Neural cell (in vitro differentiated cells): ENCODE measurements around the gene UGT1A8. TPM values are rescaled to one million over a fixed set of nuclear protein-coding genes. Genes with fewer than 3 reads are reported as not detected.

Source experiments
- H2AFZ ChIP-seq: fragments of 200-600, 300-800 bp; sonication (generic), shearing (Covaris generic); 2 replicates; pipeline ENCODE4 v1.6.0; 2014; ENCODE audit warnings: low read depth, mild to moderate bottlenecking, antibody characterized with exemption, low read length, moderate library complexity
- H3F3A ChIP-seq: fragments of 200-600 bp; shearing (Covaris generic); 2 replicates; pipeline ENCODE4 v1.6.1; 2016; ENCODE audit warnings: mild to moderate bottlenecking, moderate library complexity, mixed read lengths, antibody characterized with exemption, low read length; ENCODE audit not compliant: insufficient read depth, poor library complexity, severe bottlenecking
- H3K27ac ChIP-seq: fragments of 200-600, 300-800 bp; sonication (generic), shearing (Covaris generic); 2 replicates; pipeline ENCODE4 v1.5.1; 2014; ENCODE audit warnings: mild to moderate bottlenecking, low read length, moderate library complexity
- H3K27me3 ChIP-seq: fragments of 300-800, 200-600 bp; sonication (generic), shearing (Covaris generic); 2 replicates; pipeline ENCODE4 v1.6.0; 2014; ENCODE audit warnings: mild to moderate bottlenecking, low read depth, low read length, moderate library complexity; ENCODE audit not compliant: insufficient read depth
- H3K36me3 ChIP-seq: fragments of 300-800, 200-600 bp; sonication (generic), shearing (Covaris generic); 2 replicates; pipeline ENCODE4 v1.5.1; 2014; ENCODE audit warnings: mild to moderate bottlenecking, antibody characterized with exemption, low read length, moderate library complexity; ENCODE audit not compliant: insufficient read depth
- H3K4me2 ChIP-seq: fragments of 300-800, 200-600 bp; sonication (generic), shearing (Covaris generic); 2 replicates; pipeline ENCODE4 v1.6.0; 2014; ENCODE audit warnings: mild to moderate bottlenecking, low read length
- H3K4me3 ChIP-seq: fragments of 300-800, 200-600 bp; sonication (generic), shearing (Covaris generic); 2 replicates; pipeline ENCODE4 v1.5.1; 2014; ENCODE audit warnings: mild to moderate bottlenecking, low read length, moderate library complexity
- H3K79me2 ChIP-seq: fragments of 200-600 bp; shearing (Covaris generic); replicated peaks from 2 replicates; pipeline ENCODE4 v1.6.0; 2014; ENCODE audit warnings: mild to moderate bottlenecking, low read length, moderate library complexity; ENCODE audit not compliant: insufficient read depth
- H3K9ac ChIP-seq: fragments of 300-800, 200-600 bp; sonication (generic), shearing (Covaris generic); 2 replicates; pipeline ENCODE4 v1.6.1; 2016; ENCODE audit warnings: mild to moderate bottlenecking, low read length, mixed read lengths
- H3K9me2 ChIP-seq: fragments of 200-600 bp; shearing (Covaris generic); 2 replicates; pipeline ENCODE4 v1.6.1; 2016; ENCODE audit warnings: mild to moderate bottlenecking, low read length, mixed read lengths; ENCODE audit not compliant: insufficient read depth
- H3K9me3 ChIP-seq: fragments of 200-600, 300-800 bp; sonication (generic), shearing (Covaris generic); 2 replicates; pipeline ENCODE4 v1.6.1; 2016; ENCODE audit warnings: mild to moderate bottlenecking, mixed run types, low read length, moderate library complexity, mixed read lengths
- H4K20me1 ChIP-seq: fragments of 200-600 bp; shearing (Covaris generic); 2 replicates; pipeline ENCODE4 v1.6.1; 2016; ENCODE audit warnings: mild to moderate bottlenecking, mixed run types; ENCODE audit not compliant: insufficient read depth
- EP300 ChIP-seq: fragments of 450-650 bp; conservative IDR thresholded peaks from 2 replicates; pipeline ENCODE4 v1.6.1; 2014; ENCODE audit warnings: antibody characterized with exemption, mild to moderate bottlenecking, moderate library complexity; ENCODE audit not compliant: poor library complexity, severe bottlenecking
- EZH2 ChIP-seq: fragments of 200-600, 300-800 bp; shearing (Covaris generic), sonication (generic); IDR thresholded peaks from 2 replicates; pipeline ENCODE4 v1.6.1; 2014; ENCODE audit warnings: antibody characterized with exemption, low read length, borderline replicate concordance, mild to moderate bottlenecking; ENCODE audit not compliant: insufficient read depth, poor library complexity, severe bottlenecking
- MXI1 ChIP-seq: fragments of 450-650 bp; conservative IDR thresholded peaks from 2 replicates; pipeline ENCODE4 v1.6.1; 2014; ENCODE audit warnings: antibody characterized with exemption, mild to moderate bottlenecking; ENCODE audit not compliant: poor library complexity, severe bottlenecking
- POLR2AphosphoS5 ChIP-seq: IDR thresholded peaks from 2 replicates; pipeline ENCODE4 v1.6.1; 2012
- RAD21 ChIP-seq: fragments of 450-650 bp; conservative IDR thresholded peaks from 2 replicates; pipeline ENCODE4 v1.6.1; 2014; ENCODE audit warnings: antibody characterized with exemption, mild to moderate bottlenecking, moderate library complexity
- SMC3 ChIP-seq: fragments of 450-650 bp; conservative IDR thresholded peaks from 2 replicates; pipeline ENCODE4 v1.6.1; 2014; ENCODE audit warnings: antibody characterized with exemption, mild to moderate bottlenecking, moderate library complexity; ENCODE audit not compliant: poor library complexity
- TAF1 ChIP-seq: IDR thresholded peaks from 2 replicates; pipeline ENCODE4 v1.6.1; 2012; ENCODE audit warnings: low read depth
- polyA plus RNA-seq: library from polyadenylated mRNA; depleted of rRNA; stranded (reverse); fragments of >200 nt; gene quantifications from 2 replicates; pipeline ENCODE4 v1.2.3, GENCODE V29; 2014
- TF ChIP-seq, protein P1 (sequence below): IDR thresholded peaks from 2 replicates; pipeline ENCODE4 v1.6.1; 2012; ENCODE audit warnings: borderline replicate concordance
- TF ChIP-seq, protein P2 (sequence below): fragments of 450-650 bp; IDR thresholded peaks from 2 replicates; pipeline ENCODE4 v1.5.1; 2014; ENCODE audit warnings: antibody characterized with exemption, mild to moderate bottlenecking, moderate library complexity; ENCODE audit not compliant: poor library complexity, severe bottlenecking

UGT1A8 gene
- polyA plus RNA-seq, 1 donor from 2014 or later, result not detected

DNA sequence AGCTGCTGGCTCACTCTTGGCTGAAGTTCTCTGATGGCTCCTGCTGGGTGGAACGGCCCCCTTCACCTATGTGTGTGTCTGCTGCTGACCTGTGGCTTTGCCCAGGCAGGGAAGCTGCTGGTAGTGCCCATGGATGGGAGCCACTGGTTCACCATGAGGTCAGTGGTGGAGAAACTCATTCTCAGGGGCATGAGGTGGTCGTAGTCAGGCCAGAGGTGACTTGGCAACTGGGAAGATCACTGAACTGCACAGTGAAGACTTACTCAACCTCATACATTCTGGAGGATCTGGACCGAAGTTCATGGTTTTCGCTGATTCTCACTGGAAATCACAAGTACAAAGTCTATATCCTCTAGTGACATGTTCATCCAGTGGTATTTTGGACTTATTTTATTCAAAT lies 13.9 kb upstream of the UGT1A8 start:
- TF ChIP-seq EP300, result no peak
- no peak for TF ChIP-seq EZH2
- TF ChIP-seq, protein P1, sequence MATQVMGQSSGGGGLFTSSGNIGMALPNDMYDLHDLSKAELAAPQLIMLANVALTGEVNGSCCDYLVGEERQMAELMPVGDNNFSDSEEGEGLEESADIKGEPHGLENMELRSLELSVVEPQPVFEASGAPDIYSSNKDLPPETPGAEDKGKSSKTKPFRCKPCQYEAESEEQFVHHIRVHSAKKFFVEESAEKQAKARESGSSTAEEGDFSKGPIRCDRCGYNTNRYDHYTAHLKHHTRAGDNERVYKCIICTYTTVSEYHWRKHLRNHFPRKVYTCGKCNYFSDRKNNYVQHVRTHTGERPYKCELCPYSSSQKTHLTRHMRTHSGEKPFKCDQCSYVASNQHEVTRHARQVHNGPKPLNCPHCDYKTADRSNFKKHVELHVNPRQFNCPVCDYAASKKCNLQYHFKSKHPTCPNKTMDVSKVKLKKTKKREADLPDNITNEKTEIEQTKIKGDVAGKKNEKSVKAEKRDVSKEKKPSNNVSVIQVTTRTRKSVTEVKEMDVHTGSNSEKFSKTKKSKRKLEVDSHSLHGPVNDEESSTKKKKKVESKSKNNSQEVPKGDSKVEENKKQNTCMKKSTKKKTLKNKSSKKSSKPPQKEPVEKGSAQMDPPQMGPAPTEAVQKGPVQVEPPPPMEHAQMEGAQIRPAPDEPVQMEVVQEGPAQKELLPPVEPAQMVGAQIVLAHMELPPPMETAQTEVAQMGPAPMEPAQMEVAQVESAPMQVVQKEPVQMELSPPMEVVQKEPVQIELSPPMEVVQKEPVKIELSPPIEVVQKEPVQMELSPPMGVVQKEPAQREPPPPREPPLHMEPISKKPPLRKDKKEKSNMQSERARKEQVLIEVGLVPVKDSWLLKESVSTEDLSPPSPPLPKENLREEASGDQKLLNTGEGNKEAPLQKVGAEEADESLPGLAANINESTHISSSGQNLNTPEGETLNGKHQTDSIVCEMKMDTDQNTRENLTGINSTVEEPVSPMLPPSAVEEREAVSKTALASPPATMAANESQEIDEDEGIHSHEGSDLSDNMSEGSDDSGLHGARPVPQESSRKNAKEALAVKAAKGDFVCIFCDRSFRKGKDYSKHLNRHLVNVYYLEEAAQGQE, result no peak
- Histone ChIP-seq H3K27me3 (no peaks in the 10 kb centered on the region), H3K36me3 (no peaks in the 10 kb centered on the region)

DNA sequence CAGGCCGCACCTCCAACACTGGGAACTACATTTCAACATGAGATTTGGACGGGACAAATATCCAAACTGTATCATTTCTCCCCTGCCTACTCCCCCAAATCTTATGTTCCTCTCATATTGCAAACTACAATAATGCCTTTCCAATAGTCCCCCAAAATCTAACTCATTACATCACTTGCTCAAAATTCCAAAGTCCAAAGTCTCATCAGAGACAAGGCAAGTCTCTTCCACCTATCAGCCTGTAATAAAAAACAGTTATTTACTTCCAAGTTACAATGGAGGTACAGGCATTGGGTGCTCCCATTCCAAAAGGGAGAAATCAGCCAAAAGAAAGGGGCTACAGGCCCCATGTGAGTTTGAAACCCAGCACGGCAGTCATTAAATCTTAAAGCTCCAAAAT lies 12.6 kb upstream of the UGT1A8 start:
- H2AFZ ChIP-seq, result no peak overlapping the region
- no peaks in the 10 kb centered on the region for H3K9me2 ChIP-seq
- no peak overlapping the region for H3K9ac ChIP-seq
- no peaks in the 10 kb centered on the region for H3F3A ChIP-seq
- no peaks in the 10 kb centered on the region for H3K27me3 ChIP-seq
- H3K27ac ChIP-seq, result no peak overlapping the region
- H3K4me2 ChIP-seq, result no peak overlapping the region
- no peaks in the 10 kb centered on the region for H3K79me2 ChIP-seq
- H4K20me1 ChIP-seq, result no peaks in the 10 kb centered on the region
- TF ChIP-seq EZH2 (no peak), MXI1 (no peak), SMC3 (no peak), TAF1 (no peak), RAD21 (no peak), POLR2AphosphoS5 (no peak), EP300 (no peak)
- TF ChIP-seq, protein P1, result no peak
- TF ChIP-seq, protein P2, sequence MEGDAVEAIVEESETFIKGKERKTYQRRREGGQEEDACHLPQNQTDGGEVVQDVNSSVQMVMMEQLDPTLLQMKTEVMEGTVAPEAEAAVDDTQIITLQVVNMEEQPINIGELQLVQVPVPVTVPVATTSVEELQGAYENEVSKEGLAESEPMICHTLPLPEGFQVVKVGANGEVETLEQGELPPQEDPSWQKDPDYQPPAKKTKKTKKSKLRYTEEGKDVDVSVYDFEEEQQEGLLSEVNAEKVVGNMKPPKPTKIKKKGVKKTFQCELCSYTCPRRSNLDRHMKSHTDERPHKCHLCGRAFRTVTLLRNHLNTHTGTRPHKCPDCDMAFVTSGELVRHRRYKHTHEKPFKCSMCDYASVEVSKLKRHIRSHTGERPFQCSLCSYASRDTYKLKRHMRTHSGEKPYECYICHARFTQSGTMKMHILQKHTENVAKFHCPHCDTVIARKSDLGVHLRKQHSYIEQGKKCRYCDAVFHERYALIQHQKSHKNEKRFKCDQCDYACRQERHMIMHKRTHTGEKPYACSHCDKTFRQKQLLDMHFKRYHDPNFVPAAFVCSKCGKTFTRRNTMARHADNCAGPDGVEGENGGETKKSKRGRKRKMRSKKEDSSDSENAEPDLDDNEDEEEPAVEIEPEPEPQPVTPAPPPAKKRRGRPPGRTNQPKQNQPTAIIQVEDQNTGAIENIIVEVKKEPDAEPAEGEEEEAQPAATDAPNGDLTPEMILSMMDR, result no peak
- H3K4me3 ChIP-seq, result no peak overlapping the region
- H3K36me3 ChIP-seq, result no peaks in the 10 kb centered on the region
- H3K9me3 ChIP-seq, result no peaks in the 10 kb centered on the region

More for the DNA sequence above, 13.9 kb upstream of the UGT1A8 start:
- Histone ChIP-seq H3K4me2 (no peak overlapping the region), H3F3A (no peaks in the 10 kb centered on the region), H4K20me1 (no peaks in the 10 kb centered on the region), H3K79me2 (no peaks in the 10 kb centered on the region), H2AFZ (no peak overlapping the region), H3K4me3 (no peak overlapping the region), H3K27ac (no peak overlapping the region), H3K9me2 (no peaks in the 10 kb centered on the region), H3K9me3 (no peaks in the 10 kb centered on the region), H3K9ac (no peak overlapping the region)
